Stimulated activated CD4-positive, alpha-beta T cell treated with anti-CD3 and anti-CD28 coated beads, Interleukin-4, amount 100 ng/mL, for 1 hour (primary cell): Measurements from ENCODE around the gene RPS6KA6.

Experiments
- DNase-seq: peaks from one replicate; pipeline ENCODE4 v3.0.0-alpha.2; 2020

Gene RPS6KA6

DNA sequence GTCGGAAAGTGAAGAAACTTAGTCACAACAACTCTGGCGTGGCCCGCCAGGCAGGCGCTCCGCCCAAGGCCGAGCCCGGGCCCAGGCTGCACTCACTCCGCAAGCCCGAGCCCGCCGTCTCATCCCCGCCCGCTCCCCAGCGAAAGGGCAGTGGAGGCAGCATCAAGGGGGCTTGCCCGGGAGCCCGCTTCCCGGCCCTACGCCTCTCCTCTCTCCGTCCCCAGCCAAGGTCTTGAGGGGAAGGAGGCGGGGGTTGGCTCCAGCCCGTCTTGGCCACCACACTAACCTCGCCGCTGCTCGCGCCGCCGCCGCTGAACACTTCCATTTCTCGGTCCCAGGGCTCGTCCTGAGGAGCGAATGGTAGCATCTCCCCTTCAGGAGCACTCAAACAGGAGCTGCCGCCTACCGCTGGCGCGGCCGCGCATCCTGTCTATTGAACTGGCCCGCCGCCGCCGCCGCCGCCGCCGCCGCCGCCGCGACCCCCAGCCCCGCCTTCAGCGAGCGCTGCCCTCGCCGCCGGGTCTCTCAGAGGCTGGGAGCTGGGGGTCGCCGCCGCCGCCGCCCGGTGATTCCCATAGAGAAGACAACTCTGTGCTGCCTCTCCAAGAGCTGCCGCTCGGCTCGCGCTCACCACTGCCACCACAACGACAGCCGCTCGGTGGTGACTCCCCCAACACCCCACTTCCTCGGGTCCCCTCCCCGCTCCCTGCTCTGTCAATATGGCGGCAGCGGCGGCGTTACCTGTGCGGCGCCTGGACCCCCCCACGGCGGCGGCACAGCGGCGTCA is at the start of gene RPS6KA6:
Gene RPS6KA6 (minus strand): TSS at position 667 of the 787 bp plus-strand sequence. CDS start 300 bp downstream, at position 367.
- no peak for DNase-seq

DNA sequence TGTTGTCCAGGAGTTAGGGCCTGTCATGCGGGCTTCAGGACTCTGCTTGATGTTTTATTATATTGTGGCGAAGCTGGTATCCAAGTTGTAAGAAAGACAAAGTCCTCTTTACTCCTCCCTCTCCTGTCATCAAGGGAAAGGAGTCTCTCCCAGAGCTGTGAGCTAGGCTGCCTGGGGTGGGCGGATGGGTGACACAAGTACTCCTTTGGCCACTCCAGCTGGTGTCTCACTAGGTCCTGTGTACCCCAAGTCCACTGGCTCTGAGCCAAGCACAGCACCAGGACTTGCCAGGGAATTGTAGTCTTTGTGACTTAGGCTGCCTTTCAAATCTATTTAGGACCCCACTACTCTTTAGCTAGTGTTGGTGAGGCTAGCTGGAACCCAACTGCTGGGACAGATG is 36.7 kb upstream of the RPS6KA6 start:
- DNase-seq, result no peak

DNA sequence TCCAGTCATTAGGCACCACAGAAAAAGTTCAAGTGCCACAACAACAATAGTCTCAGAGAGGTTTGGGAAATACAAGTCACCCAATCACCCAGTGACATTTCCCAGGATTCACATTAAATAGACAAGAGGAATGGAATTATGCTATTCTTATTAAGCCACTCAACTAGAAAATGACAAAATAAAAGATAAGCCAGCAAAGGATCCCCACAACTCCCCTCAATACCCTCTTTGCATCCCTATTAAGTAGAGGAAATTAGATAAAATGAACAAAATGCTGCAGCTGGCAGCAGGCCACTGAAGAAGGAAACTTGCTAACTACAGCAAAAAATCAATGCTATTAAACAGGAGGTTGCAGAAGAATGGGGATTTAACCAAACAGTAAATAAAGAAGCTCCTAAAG is 35.3 kb upstream of the RPS6KA6 start:
- no peak for DNase-seq

DNA sequence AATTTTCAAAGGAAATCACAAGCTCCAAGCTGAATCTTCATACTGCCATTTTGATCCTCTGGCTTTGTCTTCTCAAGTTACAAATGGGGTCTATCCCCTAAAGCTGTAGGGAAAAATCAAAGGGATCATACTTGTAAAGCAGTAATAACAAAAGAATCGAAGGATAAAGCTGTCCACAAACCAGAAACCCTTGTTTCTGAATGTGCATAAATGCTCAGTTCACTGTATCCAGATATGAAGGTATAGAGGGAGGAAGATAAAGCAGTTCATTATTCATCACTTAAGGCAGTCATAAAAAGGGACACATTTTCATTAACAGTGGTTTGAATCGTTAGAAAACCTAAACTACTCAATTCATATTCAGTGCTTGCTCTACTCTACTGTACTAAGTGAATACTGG is 33.2 kb upstream of the RPS6KA6 start:
- DNase-seq, result no peak

DNA sequence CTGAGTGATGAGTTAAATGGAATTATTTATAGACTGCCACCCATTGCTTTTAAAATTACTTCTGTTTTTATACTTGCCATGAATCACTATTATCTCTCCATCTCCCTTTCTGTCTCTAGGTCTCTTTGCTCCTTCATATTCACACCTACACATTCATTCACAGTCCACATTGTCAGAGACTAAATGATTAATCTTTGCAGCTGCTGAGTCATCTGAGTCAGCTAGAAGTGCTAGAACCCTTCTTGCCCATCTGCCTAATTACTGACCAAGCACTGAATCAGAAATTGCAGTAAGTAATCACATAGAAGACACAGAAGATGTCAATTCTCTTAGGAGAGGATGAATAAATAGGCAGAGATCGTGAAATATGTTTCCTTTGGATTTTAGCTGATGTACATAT is 31.6 kb upstream of the RPS6KA6 start:
- DNase-seq, result no peak

DNA sequence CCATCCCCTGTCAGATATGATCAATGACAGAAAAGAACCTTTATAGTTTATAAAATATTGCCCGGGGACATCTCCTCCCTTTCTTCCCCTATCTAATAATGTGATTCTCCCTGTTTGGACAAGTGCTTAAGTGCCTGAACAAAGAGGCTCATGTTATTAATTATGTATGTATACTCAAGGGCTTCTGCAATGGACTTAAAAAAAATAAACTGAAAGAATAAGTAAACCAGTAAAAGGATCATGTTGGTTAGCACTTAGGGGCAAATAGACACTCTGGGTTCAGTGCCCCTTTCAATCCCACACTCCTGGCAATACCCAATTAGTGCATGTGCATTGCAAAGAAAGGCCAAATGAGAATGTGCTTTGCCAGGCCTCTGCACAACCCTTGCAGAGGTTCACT is 30.7 kb upstream of the RPS6KA6 start:
- no peak for DNase-seq

DNA sequence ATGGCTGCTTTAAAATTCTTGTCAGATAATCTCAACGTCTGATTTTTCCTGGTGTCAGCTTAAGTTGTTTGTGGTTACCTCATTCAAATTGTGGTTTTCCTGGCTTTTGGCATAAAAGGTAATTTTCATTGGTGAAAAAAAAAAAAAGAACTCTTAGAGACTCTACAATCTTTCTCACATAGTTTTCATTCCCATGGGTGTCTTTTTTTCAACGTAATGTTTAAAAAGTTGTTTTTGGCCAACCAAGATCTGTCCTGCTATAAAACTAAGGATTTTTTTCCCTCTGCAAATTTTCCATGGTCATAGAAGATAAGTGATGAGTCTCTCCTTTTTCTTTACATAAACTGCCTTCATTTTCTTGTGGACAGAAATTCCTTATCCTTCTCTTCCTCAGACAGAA is 28.9 kb upstream of the RPS6KA6 start:
- DNase-seq, result no peak

DNA sequence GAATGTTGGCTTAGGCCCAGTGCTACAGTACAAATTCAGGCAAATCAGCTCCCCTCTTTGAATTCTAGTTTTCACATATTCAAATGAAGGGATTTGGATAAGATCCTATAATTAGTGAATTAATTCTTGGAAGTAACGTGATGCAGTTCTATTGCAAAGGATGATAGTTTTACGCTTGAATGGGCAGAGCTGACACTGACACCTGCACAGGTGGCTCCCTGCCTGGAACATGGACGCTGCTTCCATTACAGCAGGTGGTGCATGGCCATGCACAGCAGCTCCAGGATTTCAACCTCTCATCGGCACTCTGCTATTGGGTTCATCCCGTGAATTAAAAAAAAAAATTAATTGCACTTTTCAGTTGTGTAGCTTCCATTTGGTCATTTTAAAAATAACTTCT is 28.4 kb upstream of the RPS6KA6 start:
- no peak for DNase-seq

DNA sequence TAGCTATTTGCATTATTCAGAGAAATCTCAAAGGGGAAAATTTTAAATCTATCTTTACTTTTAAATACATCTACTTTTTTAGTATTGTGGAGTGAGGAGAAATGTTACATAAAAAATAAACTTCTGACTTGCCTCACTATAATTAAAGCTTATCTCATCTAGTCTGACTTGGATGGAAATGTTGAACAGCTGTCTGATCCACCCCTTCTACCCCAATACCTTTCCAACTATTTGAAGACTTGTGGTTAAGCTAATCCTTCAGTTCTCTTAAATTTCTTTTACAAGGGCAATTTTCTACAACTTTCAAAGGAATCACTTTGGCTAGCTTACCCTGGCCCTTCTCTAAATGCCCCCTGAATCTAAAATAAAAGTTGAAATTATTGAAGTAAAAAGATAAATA is 17.3 kb upstream of the RPS6KA6 start:
- no peak for DNase-seq

DNA sequence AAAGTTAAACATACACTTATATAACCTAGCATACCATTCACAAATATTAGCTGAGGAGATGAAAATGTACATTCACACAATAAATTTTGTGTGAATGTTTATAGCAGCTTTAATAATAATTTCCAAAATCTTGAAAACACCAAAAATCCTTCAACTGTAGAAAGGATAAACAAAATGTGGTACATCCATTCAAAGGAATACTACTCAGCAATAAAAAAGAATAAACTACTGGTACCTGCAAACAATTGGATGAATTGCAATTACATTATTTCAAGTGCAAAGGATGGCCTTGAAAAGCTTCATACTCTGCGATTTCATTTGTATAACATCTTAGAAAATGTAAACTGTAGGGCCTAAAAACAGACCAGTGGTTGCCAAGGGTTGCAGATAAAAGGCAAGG is 11.7 kb upstream of the RPS6KA6 start:
- no peak for DNase-seq

DNA sequence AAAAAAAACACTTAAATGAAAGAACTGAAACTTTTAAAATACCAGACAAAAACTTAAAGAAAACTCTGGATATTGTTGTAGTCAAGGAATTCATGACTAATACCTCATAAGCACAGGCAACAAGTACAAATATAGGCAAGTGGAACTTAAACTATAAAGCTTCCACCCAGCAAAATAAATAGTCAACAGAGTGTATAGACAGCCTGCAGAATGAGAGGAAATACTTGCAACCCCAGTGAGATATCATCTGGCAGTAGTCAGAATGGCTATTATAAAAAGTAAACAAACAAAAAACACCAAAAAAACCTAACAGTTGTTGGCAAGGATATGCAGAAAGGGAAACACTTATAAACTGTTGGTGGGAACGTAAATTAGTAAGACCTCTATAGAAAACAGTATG is 9.6 kb upstream of the RPS6KA6 start:
- DNase-seq, result no peak

DNA sequence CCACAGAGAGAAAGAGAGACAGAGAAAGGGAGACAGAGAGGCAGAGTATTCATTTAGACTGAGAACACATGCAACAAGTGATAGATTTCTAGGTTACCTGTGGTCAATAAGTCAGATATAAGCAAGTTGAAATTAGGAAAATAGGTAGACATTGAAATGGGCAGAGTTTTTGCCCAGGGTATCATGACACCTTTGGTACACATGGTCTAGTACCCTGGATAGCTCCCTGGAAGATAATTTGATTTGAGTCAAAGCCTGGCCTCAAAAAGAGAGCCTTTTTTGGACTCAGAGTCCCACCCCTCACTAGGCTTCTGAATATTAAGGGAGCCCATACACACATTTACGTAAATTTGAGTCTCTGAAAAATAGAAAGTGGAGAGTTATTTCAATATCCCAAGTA is 4.0 kb upstream of the RPS6KA6 start:
- DNase-seq, result no peak

DNA sequence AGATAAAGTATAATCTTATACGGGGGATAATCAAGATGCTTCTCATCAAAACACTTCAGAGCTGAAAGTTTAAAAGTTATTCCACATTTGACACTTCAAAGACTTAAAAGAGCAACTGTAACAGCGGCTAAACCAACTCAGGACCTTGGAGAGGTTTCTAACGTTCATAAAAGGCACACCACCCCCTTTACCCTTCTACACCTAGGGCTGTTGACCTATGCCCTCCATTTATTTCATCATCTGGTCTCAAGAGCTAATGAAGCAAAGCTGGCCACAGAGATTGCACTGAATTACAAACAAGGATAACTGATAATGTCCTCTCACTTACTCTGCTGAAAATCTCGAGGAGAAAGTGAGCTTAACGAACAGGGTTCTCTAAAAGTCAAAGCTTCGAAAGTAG is 1.1 kb upstream of the RPS6KA6 start:
- no peak for DNase-seq

DNA sequence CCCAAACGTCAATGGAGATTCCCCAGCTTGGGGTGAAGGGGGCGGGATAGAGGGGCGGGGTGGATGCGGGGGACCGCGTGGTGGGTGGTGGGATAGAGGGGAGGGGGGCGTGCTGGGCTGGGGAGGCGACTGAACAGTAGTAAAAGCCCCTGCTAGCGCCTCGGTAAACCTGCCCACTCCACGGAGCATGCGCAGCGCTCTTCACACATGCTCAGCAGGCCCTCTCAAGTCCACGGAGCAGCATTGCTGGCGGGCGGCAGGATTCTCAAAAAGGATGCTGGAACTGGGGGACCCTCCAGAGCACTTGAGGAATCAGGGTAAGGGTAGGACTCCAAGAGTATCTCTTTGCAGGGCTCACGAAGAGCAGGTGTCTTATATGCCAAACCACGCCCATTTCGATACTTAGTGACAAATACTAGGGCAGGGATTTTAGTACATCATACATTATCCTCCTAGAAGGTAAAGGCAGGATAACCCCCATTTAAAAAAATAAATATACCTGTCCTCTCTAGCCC is 378 bp upstream of the RPS6KA6 start:
- peak; percentile 2 for DNase-seq

DNA sequence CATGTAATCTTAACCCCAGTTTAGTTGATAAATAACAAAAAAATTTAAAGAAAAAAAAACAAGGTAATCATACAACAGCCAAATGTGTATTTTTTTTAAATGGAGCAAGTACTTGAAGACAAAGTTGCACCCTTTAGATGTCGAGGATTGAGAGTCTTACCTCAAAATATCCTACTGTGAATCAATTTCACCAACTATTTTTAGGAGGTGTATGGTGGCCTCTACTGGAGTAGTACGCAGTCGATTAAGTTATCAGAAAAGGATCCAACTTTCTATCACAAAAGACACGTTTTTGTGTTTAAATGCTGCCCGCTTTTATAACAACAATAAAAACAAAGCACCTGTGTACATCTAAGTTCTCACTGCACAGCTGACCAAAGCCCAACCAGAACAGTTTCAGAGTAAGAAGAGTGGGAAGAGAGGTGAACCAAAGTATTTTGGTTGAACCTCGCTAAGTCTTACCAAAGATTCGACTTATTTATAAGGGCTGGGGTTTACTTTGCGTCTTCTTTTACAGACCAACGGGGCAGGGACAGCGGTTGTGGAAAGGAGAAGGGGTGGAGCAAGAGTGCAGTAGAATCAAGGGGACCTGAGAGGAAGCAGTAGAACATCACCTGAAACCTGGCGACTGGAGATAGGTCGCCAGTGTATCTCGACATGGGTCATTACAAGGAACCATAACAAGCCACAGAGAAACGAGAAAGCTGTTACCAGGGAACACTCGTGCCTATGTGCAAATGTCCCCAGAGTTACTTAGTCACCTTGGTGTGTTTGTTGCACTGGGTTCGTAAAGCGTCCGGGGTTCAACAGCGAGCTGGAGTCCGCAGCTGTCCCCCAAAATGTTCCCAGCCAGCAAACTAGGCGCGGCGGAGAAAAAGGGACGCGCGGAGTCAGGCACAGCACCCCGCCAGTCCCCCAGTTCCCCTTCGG is 1.1 kb downstream of the RPS6KA6 start:
- DNase-seq, result no peak

DNA sequence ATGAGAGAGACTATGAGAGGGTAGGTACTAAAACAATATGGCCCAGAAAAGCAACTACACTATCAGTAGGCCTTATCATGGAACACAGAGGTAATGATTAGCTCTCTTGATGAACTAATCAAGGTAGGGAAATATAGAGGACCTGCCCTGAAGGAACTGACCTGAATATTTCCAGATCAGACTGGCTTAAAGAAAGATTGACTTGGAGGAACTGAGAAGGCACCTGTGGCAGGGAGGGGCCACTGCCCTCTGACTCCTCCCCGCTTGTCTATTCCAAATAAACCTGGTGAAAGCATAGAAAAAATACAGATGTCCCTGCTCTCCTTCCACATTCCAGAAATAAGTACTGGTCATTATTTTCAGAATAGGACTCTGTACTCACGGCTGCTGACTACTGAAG is 5.5 kb downstream of the RPS6KA6 start:
- no peak for DNase-seq

DNA sequence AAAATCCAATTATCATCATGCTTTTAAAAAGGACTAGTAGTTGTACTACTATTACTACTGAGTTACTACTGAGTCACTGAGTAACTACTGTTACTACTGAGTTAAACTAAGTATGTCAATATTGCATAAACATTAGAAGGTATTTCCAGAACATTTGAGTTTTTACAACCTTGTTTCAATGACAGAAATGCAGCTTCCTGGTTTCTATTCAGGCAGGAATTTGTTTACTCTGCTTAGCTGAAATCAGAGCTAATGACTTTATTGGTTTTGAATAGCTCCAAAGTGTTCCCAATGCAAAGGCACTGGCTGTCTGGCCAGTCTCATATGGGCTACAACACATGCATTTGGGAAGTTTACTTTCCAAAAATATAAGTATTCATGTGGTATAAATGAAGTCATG is 12.0 kb downstream of the RPS6KA6 start:
- no peak for DNase-seq

DNA sequence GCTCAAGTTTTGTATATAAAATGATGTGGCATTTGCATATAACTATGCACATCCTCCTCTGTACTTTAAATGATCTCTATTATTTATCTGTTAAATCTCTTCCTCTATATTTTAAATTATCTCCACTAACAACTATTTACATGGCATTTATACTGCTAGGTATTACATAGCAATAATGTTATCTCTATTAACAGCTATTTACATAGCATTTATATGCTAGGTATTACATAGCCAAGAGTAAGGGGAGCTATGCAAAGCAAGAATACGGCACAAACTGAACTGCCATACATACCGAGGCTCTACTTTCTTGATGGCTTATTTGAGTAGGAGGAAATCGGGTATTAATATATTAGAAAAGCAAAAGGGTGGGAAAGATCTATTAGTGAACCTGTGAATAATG is 12.7 kb downstream of the RPS6KA6 start:
- no peak for DNase-seq

DNA sequence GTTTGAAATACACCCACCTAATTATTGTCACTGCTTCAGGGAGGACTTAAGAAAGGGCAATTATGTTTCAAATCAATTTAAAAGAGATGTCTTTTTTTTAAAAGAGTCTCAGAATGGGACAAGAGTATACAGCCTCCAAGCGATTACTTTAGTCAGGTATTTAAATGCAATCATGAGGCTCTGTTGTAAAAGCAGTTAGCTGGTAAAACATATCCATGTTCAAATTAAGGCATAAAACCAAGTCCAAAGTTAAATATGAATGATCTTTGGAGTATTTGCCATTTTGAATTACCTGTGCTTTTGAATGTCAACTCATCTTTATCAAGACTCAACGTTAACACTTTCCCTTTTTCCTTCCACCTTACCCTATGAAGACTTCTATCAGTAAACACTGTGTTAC is 13.7 kb downstream of the RPS6KA6 start:
- DNase-seq, result no peak

DNA sequence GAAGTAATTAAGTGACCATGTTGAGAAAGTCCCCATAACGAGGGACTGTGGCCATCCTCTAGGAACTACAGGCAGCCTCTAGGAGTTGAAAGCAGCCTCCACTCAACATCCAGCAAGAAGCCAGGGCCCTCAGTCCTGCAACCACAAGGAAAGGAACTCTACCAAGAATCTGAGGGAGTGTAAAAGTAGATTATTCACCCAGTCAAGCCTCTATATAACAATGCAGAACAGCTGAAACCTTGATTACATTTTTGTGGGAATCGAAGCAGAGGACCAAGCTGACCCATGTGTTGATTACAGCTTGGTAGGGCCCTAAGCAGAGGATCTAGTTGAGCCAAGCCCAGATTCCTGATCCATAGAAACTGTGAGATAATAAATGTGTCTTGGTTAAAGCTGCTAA is 17.1 kb downstream of the RPS6KA6 start:
- DNase-seq, result no peak

DNA sequence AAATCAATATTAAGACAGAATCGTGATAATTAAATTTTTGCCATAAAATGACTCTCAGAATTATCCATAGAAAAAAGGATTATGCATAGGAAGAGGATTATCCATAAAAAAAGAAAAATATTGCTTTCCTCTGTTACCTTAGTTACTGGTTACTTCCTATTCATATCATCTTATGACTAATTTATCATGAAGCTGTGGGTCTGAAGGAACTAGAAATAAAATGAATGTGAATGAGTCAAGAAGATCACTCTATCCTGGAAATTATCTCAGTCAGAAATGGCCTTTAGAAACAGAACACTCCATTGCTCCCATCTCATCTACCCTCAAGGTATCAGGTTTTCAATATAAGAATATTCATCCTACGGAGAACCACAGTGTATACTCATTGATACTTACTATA is 19.4 kb downstream of the RPS6KA6 start:
- no peak for DNase-seq

DNA sequence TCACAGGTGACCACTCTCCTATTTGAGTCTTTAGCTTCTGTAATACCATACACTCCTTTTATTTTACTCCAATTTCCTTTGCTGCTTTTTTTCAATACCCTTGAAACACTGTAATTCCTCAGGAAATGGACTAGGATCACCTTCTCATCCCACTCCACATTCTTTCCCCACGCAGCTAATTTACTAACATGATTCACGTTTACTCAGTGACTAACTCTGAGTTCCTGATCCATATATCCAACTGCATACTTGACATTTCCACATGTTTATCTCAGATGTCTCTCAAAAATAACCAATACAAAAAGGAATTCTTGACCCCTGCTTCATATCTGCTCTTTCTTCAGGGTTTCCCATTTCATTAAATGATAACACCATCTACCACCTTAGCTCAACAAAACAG is 19.9 kb downstream of the RPS6KA6 start:
- no peak for DNase-seq

DNA sequence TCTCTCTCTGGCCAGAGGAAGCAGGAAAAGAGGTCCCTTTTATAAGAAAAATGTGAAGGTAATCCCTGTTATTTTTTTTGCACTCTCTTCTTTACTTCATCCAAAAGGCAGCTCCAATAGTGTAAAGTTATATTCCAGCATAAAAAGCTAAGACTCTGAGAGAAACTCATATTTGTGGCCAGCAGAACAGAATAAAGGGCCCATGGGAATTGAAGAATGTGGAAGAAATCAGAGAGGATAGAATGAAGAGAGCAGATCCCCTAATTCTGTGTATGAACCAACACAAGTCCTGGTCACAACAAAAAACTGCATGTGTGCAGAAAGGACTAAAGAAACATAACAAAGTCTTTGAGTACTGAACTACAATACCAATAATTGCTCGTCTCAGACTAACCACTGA is 22.3 kb downstream of the RPS6KA6 start:
- no peak for DNase-seq

DNA sequence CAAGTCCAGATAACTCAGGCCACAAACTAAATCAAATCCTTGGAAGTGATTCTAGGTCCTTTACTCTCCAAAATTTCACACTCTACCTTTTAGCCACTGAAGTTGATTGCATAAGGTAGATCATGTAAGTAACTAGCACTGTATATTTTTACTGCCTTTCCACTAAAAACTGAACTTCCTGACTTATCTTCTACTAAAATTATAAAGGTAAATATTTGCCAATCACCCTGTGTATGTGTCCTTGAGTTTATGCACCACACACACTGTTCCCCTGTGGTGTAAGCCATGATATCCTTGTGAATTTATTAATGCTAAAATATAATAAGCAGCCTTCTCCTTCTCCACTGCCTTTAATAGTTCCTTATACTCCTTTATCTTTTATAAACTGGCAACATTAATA is 25.6 kb downstream of the RPS6KA6 start:
- DNase-seq, result no peak
